ENCODE data around the gene AVPR2. TPM values are rescaled to one million over a fixed set of nuclear protein-coding genes. Genes with fewer than 3 reads are reported as not detected.

AVPR2 gene
- total and polyA plus RNA-seq, 9 of the 15 experiments (the other 6 are each of a cell fraction or from before 2014, with no cell fraction given) = not detected

DNA sequence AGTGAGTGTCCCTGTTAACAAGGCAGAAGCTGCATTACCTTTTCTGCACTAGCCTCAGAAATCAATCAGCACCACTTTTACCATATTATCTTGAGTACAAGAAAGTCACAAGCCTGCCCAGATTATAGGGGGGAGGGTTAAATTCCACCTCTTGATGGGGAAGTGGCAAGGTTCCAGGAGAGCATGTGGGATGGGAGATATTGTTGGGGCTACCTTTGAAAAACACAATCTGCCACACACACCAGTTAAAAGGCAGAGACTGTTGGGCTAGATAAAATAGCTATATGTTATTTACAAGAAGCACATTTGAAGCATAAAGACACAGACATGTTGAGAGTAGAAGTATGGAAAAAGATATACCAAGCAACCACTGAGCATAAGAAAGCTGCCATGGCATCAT lies 6.6 kb upstream of the AVPR2 start (continued):
- TF ChIP-seq CHD7 (IDR thresholded peaks at IDR 0.05; ENCODE audit: low read depth, low read length) (no peak), SIX5 (IDR thresholded peaks at IDR 0.05; ENCODE audit: borderline replicate concordance in 1 of 2, insufficient read depth in 1 of 2, low read depth in 1 of 2, low read length in 2 of 2) (no peak), NFE2 (IDR thresholded peaks at IDR 0.05; ENCODE audit: low read depth) (peak; percentile 35), COPS2 (conservative IDR thresholded peaks at IDR 0.05) (no peak), CEBPB (tag; IDR thresholded peaks at IDR 0.05) (no peak), BCL6 (CRISPR knock-in tag; IDR thresholded peaks at IDR 0.05) (peak; percentile 66; the same call in 1 of the 2 replicates), RBM15 (IDR thresholded peaks at IDR 0.05; ENCODE audit: insufficient read depth, low read length) (no peak), E2F5 (CRISPR knock-in tag; IDR thresholded peaks at IDR 0.05) (no peak), ZNF75A (CRISPR knock-in tag; IDR thresholded peaks at IDR 0.05) (no peak), GTF2F1 (IDR thresholded peaks at IDR 0.05; ENCODE audit: low read depth, low read length) (no peak), ZFP36 (IDR thresholded peaks at IDR 0.05; ENCODE audit: low read depth, low read length, partially characterized antibody) (no peak), ZNF184 (CRISPR knock-in tag; IDR thresholded peaks at IDR 0.05) (no peak), HNRNPUL1 (IDR thresholded peaks at IDR 0.05; ENCODE audit: low read length) (no peak), PYGO2 (tag; IDR thresholded peaks at IDR 0.05) (peak; percentile 49; the same call in 1 of the 2 replicates), SLC30A9 (CRISPR knock-in tag; IDR thresholded peaks at IDR 0.05) (no peak), PTRF (tag; IDR thresholded peaks at IDR 0.05) (no peak), TCF3 (CRISPR knock-in tag; IDR thresholded peaks at IDR 0.05) (peak; percentile 99)

All from K562 (cell line).